ENCODE results near the gene ZNF487.
"Not testable (repeated sequence)": the region's sequence is repeated elsewhere in the genome, so short reads cannot be mapped to it uniquely, and the experiment has no call there.

The ZNF487 gene

DNA sequence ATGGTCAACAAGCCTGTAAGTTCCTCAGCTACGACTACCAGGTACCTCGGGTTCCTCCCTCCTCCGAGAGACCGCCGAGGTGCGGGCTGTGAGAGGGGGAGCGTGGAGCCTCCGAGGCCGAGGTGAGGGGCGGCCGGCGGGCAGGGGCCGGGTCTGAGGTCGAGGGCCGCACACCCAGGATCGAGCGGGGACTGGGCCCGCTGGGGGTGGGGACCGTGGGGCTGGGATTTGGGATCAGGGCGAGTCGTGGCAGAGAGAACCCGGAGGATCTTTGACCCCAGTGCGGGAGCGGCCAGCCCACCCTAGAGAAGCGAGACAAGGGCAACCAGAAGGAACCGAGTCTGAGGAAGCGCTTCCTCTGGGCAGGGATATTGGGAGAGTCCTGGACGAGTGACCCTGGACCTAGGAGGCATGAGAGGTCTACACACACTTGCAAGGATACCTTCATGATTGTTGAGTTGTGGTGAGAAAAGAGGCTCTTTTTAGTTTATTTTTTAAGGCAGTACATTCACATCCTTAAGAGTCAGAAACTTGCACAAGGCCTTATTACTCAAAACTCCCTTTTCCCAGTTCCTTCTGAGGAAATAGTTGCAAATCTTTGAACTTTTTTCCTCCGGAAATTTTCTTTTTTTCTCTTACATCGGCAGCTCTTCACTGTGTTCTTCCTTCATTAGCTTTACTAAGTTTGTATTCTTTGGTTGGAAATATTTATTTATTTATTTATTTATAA lies 395 bp downstream of the ZNF487 start:
- peak; percentile 28 for DNase-seq (ENCODE audit: low spot score)

DNA sequence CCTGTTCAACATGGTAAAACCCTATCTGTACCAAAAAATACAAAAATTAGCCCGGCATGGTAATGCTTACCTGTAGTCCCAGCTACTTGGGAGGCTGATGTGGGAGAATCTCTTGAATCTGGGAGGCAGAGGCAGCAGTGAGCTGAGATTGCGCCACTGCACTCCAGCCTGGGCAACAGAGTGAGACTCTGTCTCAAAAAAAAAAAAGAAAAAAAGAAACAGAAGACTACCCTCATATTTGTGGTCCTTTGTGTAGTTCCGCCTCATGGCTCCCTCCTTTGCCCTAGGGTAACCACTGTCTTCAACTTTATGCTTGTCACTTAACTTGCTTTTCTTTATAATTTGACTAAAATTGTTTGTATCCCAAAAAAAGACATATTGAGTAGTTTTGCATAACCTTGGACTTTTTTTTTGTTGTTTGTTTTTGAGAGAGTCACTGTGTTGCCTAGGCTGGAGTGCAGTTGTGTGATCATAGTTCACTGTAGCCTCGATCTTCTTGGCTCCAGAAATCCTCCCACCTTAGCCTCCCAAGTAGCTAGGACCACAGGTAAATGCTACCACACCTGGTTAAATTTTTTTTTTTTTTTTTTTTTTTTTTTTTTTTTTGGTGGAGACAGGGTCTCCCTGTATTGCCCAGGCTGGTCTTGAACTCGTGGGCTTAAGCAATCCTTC lies 3.7 kb downstream of the ZNF487 start:
- DNase-seq (ENCODE audit: low spot score) = no peak

DNA sequence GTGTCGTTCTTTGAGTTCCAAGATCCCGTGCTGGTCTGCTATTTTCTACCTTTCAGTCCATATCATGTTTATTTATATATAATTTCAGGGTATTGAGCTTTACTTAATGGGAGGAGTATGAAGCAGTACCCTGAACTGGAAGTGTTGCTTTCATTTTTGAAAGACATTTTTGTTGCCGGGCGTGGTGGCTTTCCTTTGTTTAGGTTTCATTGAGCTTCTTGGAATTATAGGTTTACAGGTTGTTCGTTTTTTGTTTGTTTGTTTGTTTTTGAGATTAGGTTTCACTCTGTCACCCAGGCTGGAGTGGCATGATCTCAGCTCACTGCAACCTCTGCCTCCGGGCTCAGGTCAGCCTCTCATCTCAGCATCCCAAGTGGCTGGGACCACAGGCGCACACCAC lies 7.4 kb downstream of the ZNF487 start:
- DNase-seq (ENCODE audit: low spot score) = no peak

DNA sequence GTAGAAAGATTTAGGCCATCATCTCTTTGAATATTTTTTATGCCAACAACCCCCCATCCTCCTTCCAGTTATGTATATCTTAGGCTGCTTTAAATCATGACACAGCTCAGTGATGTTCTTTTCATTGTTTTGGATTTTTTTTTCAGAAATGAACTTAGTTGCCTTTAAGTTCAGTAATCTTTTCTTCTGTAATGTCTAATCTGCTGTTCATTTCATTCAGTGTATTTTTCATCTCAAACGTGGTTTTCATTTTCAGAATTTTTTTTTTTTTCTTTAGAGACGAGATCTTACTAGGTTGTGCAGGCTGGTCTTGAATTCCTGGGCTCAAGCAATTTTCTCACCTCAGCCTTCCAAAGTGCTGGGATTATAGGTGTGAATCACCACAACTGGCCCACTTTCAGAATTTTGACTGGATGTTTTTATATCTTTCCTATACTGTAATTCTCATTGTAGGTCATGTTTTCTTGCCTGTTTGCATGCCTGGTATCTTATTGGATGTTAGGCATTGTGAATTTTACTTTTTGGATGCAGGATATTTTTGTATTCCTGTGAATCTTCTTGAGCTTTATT lies 8.1 kb downstream of the ZNF487 start:
- no peak for DNase-seq (ENCODE audit: low spot score)

DNA sequence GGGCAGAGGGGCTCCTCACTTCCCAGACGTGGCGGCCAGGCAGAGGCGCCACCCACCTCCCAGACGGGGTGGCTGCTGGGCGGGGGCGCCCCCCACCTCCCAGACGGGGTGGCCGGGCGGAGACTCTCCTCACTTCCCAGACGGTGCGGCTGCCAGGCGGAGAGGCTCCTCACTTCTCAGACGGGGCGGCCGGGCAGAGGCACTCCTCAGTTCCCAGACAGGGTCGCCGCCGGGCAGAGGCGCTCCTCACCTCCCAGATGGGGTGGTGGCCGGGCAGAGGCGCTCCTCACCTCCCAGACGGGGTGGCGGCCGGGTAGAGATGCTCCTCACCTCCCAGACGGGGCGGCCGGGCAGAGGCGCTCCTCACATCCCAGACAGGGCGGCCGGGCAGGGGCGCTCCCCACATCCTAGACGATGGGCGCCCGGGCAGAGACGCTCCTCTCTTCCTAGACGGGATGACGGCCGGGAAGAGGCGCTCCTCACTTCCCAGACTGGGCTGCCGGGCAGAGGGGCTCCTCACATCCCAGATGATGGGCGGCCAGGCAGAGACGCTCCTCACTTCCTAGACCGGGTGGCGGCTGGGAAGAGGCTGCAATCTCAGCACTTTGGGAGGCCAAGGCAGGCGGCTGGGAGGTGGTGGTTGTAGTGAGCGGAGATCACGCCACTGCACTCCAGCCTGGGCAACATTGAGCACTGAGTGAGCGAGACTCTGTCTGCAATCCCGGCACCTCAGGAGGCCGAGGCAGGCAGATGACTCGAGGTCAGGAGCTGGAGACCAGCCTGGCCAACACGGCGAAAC lies 9.5 kb downstream of the ZNF487 start:
- DNase-seq (ENCODE audit: low spot score) = not testable (repeated sequence)

DNA sequence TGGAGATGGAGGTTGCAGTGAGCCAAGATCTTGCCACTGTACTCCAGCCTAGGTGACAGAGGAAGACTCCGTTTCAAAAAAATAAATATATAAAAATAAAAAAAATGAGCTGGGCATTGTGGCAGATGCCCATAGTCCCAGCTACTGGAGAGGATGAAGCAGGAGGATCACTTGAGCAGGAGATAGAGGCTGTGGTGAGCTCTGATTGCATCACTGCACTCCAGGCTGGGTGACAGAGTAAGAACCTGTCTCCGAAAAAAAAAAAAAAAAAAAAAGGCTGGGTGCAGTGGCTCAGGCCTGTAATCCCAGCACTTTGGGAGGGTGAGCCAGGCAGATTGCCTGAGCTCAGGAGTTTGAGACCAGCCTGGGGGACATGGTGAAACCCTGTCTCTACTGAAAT lies 11.8 kb downstream of the ZNF487 start:
- no peak for DNase-seq (ENCODE audit: low spot score)

DNA sequence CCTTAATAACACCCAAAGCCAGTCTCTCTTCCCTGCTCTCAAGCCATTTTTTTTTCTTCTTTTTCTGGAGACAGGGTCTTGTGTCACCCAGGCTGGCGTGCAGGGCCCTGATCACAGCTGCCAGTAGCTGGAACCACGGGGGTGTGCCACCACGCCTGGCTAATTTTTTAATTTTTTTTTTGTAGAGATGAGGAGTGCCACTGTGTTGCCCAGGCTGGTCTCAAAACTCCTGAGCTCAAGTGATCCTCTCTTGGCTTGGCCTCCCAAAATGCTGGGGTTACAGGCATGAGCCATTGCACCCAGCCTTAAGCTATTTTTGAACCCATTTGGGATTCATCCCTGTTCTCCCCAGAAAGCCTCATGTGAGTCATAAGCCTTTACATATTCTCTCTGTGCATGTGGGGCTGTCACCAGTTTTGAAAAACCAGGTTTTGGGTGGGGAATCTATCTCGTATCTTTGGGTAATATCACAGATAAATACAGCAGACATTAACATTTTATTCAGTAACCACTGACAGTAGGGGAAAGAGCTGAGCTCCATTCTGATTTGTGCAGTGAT lies 15.5 kb downstream of the ZNF487 start:
- no peak for DNase-seq (ENCODE audit: low spot score)

DNA sequence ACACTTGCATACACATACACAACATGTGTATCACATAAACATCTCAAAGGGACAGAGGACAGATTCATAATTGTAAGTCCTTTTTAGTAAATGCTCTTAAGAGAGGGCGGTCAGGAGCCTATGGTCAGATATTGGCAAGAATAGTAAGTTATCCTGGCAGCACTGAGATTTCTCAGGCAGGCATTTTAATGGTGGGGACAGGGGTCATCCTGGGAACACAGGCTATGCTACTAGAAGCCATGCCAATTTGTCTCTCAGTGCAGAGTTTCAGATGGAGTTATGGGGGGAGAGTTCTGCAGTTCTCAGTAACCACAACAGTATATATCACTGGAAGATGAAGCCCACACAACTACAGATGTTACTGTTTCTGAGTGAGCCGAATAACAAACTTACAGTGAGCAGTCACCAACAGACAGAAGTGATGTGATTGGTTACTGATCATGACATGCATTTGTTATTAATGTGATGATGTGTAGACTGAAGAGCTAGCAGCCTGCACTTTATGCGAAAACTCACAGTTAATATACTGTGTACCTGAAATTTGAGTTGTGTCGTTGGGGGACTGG lies 16.4 kb downstream of the ZNF487 start:
- DNase-seq (ENCODE audit: low spot score) = no peak

DNA sequence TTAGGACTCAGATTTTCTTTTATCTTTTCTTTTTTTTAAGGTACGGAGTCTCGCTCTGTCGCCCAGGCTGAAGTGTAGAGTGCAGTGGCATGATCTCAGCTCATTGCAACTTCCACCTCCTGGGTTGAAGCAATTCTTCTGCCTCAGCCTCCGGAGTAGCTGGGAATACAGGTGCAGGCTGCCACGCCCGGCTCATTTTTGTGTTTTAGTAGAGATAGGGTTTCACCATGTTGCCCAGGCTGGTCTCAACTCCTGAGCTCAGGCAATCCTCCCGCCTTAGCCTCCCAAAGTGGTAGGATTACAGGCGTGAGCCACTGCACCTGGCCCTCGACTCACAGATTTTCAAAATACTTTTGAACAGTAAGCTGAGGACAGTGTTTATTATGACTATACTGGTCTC lies 17.1 kb downstream of the ZNF487 start:
- not testable (repeated sequence) for DNase-seq (ENCODE audit: low spot score)

DNA sequence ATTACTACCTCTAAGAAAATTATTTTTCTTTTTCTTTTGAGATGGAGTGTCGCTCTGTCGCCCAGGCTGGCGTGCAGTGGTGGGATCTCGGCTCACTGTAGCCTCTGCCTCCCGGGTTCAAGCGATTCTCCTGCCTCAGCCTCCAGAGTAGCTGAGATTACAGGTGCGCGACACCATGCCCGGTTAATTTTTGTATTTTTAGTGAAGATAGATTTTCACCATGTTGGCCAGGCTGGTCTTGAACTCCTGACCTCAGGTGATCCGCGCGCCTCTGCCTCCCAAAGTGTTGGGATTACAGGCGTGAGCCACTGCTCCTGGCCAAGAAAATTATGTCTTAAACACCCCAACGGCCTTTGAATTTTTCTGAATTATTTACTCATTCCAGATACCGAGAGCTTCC lies 19.6 kb downstream of the ZNF487 start:
- DNase-seq (ENCODE audit: low spot score) = not testable (repeated sequence)

DNA sequence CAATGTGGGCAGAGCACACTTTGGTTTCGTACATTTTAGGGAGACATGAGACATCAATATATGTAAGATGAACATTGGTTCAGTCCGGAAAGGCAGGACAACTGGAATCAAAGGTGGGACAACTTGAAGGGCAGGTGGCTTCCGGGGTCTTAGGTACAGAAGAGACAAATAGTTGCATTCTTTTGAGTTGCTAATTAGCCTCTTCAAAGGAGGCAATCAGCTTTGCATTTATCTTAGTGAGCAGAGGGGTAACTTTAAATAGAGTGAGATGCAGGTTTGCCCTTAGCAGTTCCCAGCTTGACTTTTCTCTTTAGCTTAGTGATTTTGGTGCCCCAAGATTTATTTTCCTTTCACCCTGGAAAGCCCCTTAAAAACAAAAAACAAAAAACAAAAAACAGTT lies 21.3 kb downstream of the ZNF487 start:
- no peak for DNase-seq (ENCODE audit: low spot score)

DNA sequence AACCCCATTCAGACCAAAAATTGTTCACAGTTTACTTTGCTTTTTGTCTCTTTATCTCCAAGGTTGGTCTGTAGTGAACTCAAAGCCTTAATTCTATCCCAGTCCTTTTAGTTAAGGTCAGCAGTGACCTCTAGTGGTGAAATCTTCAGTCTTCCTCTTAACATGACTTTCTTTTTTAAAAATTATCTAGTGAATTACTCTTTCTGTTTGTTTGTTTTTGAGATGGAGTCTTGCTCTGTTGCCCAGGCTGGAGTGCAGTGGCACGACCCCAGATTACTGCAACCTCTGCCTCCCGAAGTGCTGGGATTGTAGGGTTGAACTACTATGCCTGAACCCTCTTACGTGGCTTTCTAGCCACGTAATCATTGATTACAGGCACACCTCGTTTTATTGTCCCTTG lies 25.0 kb downstream of the ZNF487 start:
- DNase-seq (ENCODE audit: low spot score) = peak; percentile 91

DNA sequence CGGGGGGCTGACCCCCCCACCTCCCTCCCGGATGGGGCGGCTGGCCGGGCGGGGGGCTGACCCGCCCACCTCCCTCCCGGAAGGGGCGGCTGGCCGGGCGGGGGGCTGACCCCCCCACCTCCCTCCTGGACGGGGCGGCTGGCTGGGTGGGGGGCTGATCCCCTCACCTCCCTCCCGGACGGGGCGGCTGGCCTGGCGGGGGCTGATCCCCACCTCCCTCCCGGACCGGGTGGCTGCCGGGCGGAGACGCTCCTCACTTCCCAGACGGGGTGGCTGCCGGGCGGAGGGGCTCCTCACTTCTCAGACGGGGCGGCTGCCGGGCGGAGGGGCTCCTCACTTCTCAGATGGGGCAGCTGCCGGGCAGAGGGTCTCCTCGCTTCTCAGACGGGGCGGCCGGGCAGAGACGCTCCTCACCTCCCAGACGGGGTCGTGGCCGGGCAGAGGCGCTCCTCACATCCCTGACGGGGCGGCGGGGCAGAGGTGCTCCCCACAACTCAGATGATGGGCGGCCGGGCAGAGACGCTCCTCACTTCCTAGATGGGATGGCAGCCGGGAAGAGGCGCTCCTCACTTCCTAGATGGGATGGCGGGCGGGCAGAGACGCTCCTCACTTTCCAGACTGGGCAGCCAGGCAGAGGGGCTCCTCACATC lies 28.3 kb downstream of the ZNF487 start:
- not testable (repeated sequence) for DNase-seq (ENCODE audit: low spot score)

DNA sequence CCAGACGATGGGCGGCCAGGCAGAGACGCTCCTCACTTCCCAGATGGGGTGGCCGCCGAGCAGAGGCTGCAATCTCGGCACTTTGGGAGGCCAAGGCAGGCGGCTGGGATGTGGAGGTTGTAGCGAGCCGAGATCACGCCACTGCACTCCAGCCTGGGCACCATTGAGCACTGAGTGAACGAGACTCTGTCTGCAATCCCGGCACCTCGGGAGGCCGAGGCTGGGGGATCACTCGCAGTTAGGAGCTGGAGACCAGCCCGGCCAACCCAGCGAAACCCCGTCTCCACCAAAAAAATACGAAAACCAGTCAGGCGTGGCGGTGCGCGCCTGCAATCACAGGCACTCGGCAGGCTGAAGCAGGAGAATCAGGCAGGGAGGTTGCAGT lies 28.8 kb downstream of the ZNF487 start:
- not testable (repeated sequence) for DNase-seq (ENCODE audit: low spot score)

DNA sequence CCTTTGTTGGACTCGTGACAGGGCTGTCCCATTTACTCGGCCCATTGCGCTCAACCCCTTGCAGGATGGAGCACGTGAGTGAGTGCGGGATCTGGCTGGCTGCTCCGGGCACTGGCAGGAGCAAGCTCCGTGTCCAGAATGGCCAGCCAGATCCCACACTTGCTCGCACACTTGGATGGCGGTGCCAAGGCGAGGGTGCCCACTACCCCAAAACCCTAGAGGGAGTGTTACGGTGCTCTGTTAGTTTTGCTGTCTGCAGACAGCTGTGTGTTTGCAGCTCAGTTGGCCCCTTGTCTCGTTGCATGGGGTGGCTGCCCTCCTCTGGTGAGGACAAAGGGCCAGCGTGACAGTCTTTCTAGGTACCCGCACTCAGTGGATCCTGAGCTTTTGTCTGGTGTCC lies 34.2 kb downstream of the ZNF487 start:
- DNase-seq (ENCODE audit: low spot score) = no peak

DNA sequence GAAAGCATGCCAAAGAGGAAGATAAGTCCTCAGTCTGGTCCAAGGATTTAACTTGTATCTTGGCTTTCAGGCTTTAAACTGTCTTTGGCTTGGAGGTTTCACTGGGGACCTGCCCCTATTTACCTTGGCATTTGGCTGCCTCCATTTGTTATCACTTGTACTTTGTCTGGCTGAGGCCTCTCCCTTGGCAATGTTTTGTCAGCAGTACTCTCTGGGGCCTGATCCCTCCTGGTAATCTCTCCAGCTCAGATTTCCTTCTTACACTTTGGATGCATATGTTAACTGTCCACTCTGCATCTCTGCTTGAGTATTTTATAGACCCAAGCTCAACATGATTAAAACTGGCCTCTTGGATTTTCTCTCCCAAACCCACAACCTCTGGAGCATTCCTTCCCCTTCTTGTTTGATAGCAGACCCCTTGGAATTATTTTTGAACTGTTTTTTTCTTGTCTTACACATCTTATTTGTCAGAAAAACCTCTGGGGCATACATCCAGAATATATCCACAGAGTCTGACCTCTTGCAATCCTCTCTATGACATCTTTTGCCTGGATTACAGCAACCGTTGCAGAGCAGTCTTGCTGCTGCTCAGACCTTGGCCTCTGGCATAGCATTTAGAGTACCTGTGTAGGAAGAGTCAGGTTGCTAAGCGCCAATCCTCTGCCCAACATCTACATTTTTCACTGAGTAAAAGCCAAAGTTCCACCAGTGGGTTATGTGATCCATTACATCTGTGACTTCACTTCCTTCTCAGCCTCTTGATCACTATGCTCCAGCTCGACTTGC lies 35.2 kb downstream of the ZNF487 start:
- no peak for DNase-seq (ENCODE audit: low spot score)

DNA sequence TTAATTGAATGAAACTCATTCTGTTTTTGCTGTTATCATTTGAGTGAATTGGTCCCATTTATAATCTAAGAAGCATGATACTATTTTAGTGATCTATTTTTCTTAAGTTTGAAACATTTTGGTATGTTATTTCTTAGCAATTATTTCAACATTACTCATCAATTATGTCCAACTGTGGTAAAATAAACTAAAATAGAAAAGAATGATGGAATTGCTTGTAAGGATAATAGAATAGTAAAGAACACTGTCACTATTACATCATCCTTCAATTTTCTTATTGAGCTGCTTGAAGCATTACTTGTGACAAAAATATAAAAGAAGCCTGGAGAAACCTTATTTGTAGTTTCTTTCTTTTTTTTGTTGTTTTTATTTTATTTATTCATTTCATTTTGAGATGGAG lies 42.4 kb downstream of the ZNF487 start:
- no peak for DNase-seq (ENCODE audit: low spot score)

DNA sequence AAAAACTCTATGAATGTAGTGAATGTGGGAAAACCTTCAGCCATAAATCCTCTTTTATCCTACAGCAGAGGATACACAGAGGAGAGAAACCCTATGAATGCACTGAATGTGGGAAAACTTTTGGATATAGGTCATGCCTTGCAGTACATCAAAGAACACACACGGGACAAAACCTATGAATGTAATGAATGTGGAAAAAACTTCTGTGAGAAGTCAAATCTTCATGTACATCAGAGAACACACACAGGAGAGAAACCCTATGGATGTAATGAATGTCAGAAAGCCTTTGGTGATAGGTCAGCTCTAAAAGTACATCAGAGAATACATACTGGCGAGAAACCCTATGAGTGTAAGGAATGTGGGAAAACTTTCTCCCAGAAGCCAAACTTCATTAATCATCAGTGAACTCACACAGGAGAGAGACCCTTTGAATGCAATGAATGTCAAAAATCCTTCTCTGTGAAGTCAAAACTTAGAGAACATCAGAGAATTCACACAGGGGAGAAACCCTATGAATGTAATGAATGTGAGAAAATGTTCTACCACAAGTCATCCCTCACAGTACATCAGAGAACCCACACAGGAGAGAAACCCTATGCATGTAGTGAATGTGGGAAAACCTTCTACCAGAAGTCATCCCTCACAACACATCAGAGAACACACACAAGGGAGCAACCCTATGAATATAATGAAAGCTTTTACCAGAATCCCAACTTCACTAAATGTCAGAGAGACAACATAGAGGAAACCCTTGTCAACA lies 45.6 kb downstream of the ZNF487 start:
- no peak for DNase-seq (ENCODE audit: low spot score)

DNA sequence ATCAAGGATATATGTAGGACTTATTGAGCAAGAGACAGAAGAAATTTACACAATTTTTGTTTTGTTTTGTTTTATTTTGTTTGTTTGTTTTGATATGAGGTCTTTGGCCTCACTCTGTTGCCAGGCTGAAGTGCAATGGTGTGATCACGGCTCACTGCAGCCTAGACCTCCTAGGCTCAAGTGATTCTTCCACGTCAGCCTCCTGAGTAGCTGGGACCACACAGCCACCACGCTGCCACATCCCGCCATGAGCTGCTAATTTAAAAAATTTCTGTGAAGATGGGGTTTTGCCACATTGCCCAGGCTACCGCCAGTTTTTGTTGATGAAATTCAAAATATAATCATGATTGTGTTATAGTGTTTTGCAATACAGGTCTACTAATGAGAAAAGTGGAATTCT lies 54.9 kb downstream of the ZNF487 start:
- no peak for DNase-seq (ENCODE audit: low spot score)

DNA sequence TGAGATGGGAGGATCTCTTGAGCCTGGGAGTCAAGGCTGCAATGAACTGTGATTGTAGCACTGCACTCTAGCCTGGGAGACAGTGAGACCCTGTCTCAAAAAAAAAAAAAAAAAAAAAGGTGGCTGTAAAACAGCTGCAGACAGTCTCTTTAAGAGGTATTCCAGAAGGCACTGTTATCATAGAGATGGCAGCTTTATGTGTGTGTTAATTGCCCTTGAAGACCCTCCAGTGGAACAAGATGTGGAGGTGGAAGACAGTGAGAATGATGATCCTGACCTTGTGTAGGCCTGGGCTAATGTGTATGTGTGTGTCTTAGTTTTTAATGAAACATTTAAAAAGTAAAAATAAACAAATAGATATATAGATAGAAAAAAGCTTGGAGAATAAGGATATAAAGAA lies 66.0 kb downstream of the ZNF487 start:
- DNase-seq (ENCODE audit: low spot score) = no peak

Data from RKO (cell line).